Activated CD4-positive, alpha-beta T cell treated with anti-CD3 and anti-CD28 coated beads, Interleukin-2, amount 50 U/mL, for 16 hours (primary cell): ENCODE measurements around the gene NAA50.
A peak's percentile ranks its signal among the peaks of the same experiment; 100 is the strongest.

ENCODE experiments used
- DNase-seq: peaks from one replicate; pipeline ENCODE4 v3.0.0-alpha.2; 2020

Gene NAA50

GRCh38 chr3:113745756-113746547 lies at the start of gene NAA50:
Gene NAA50 (minus strand): TSS chr3:113746249. CDS start chr3:113745949, 300 bp downstream.
- peak; percentile 96 for DNase-seq

- no peak for DNase-seq
Observed at GRCh38 chr3:113795693-113796092, 49.6 kb upstream of the NAA50 start.

- DNase-seq, result no peak
Observed at GRCh38 chr3:113794526-113794925, 48.5 kb upstream of the NAA50 start.

GRCh38 chr3:113791381-113791780 lies 45.3 kb upstream of the NAA50 start:
- DNase-seq, result no peak

- no peak for DNase-seq
Observed at GRCh38 chr3:113783980-113784379, 37.9 kb upstream of the NAA50 start.

GRCh38 chr3:113783463-113783862 lies 37.4 kb upstream of the NAA50 start:
- DNase-seq, result no peak

GRCh38 chr3:113776564-113776963 lies 30.5 kb upstream of the NAA50 start:
- DNase-seq, result no peak

- no peak for DNase-seq
Observed at GRCh38 chr3:113775516-113775915, 29.5 kb upstream of the NAA50 start.

- no peak for DNase-seq
Observed at GRCh38 chr3:113773381-113773780, 27.3 kb upstream of the NAA50 start.

GRCh38 chr3:113771993-113772392 lies 25.9 kb upstream of the NAA50 start:
- DNase-seq, result no peak

- no peak for DNase-seq
Observed at GRCh38 chr3:113769551-113769950, 23.5 kb upstream of the NAA50 start.

GRCh38 chr3:113764698-113765097 lies 18.6 kb upstream of the NAA50 start:
- DNase-seq, result no peak

- DNase-seq, result no peak
Observed at GRCh38 chr3:113758389-113759024, 12.5 kb upstream of the NAA50 start.

- DNase-seq, result no peak
Observed at GRCh38 chr3:113754494-113755159, 8.6 kb upstream of the NAA50 start.

GRCh38 chr3:113753376-113753985 lies 7.4 kb upstream of the NAA50 start:
- DNase-seq, result no peak

GRCh38 chr3:113751141-113751540 lies 5.1 kb upstream of the NAA50 start:
- DNase-seq, result no peak

- DNase-seq, result peak; percentile 52
Observed at GRCh38 chr3:113747283-113748046, 1.4 kb upstream of the NAA50 start.

GRCh38 chr3:113746548-113747282 lies 666 bp upstream of the NAA50 start, which contains the start of gene ATP6V1A:
Gene ATP6V1A (plus strand): TSS chr3:113747035. CDS start chr3:113778754, 31,719 bp downstream.
- peak; percentile 88 for DNase-seq

- peak; percentile 91 for DNase-seq
Observed at GRCh38 chr3:113744941-113745755, 901 bp downstream of the NAA50 start.

GRCh38 chr3:113743006-113743630 lies 2.9 kb downstream of the NAA50 start:
- DNase-seq, result no peak
